Erythroblast (primary cell): ENCODE data around the gene PKP4.

Experiments used
- GATA1 ChIP-seq: IDR thresholded peaks from 2 replicates; pipeline ENCODE4 v1.6.1; 2011; ENCODE audit warnings: low read depth, mild to moderate bottlenecking, control low read depth, low read length, moderate library complexity
- POLR2A ChIP-seq: IDR thresholded peaks from 2 replicates; pipeline ENCODE4 v1.6.1; 2011; ENCODE audit warnings: mild to moderate bottlenecking, low read length

DNA sequence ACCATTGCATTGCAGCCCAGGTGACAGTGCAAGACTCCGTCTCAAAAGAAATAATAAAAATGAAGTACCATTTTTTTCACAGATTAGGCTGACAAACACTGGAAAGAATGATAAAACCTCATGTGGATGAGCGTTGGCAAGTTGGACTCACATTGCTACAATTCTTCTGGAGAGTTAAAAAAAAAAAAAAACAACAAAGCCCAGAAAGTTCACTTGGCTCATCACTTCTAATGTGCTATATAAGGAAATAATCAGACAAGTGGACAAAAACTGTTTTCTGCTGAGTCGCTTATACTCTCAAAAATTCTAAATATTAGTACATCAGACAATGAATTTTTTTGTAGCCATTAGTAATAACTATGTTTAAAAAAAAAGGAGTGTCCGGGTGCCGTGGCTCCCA, 38.4 kb downstream of the PKP4 start:
- TF ChIP-seq POLR2A (no peak), GATA1 (no peak)
